Measurements from ENCODE around the gene ACAN. TPM values are rescaled to one million over a fixed set of nuclear protein-coding genes. Genes with fewer than 3 reads are reported as not detected.

Gene ACAN
- total and polyA plus RNA-seq, 2 donors (not counting 3 experiments of a cell fraction or from before 2014, with no cell fraction given): not detected

- no peaks in the 10 kb centered on the region for H3K9me3 ChIP-seq (replicated peaks; ENCODE audit: control insufficient read depth, insufficient read depth, low read length)
- H4K20me1 ChIP-seq (replicated peaks; ENCODE audit: control insufficient read depth, extremely low read depth, insufficient read depth, low read length): no peaks in the 10 kb centered on the region
- no peak overlapping the region for H3K27ac ChIP-seq (ENCODE audit: insufficient read depth, low read depth, low read length)
- TF ChIP-seq CTCF (IDR thresholded peaks at IDR 0.05; ENCODE audit: extremely low read depth in 1 of 2, insufficient read depth in 1 of 2, low read depth in 1 of 2, low read length in 2 of 2): no peak
- TF ChIP-seq FOS (IDR thresholded peaks at IDR 0.05; ENCODE audit: borderline replicate concordance, insufficient read depth, low read length): peak; percentile 53
- TF ChIP-seq GATA2 (IDR thresholded peaks at IDR 0.05; ENCODE audit: insufficient read depth, insufficient read length, low read depth, low read length): peak; percentile 59
- dilution Hi-C loops (cut with MboI; ENCODE audit: extremely low pct_ligation_motif_present, low sequenced_read_pairs) (no loop called here), intact Hi-C loops (cut with micrococcal nuclease) (no loop called here)
- DNase-seq (ENCODE audit: low read depth, low spot score) (peak; percentile 15), FAIRE-seq (peak; percentile 64)
- H3K79me2 ChIP-seq (ENCODE audit: control insufficient read depth, insufficient read depth, low read length): no peaks in the 10 kb centered on the region
- H3K36me3 ChIP-seq (ENCODE audit: control insufficient read depth in 2 of 2, extremely low read depth in 1 of 2, insufficient read depth in 2 of 2, low read length in 2 of 2): no peaks in the 10 kb centered on the region
- no peaks in the 10 kb centered on the region for H3K9me1 ChIP-seq (replicated peaks; ENCODE audit: control insufficient read depth, extremely low read depth, insufficient read depth, low read length)
- no TSS peak for BruUV-seq (replicated peaks)
- ChIA-PET POLR2A (no interaction called here), CTCF (interaction anchor here (5.2 kb wide), 1 partner anchor 17 kb away, joined by 29 read pairs; no protein-coding TSS in a partner anchor)
- no peak overlapping the region for H2AFZ ChIP-seq (ENCODE audit: low read depth, low read length)
- no peak overlapping the region for H3K9ac ChIP-seq (replicated peaks; ENCODE audit: extremely low read depth, insufficient read depth, low read length)
- no peak overlapping the region for H3K4me3 ChIP-seq (replicated peaks in 1 of 3; ENCODE audit: insufficient read depth in 1 of 3, low read depth in 1 of 3, low read length in 3 of 3)
- peaks cover 0 to under 1% of the 10 kb centered on the region in 2 experiments for H3K27me3 ChIP-seq (ENCODE audit: control insufficient read depth in 2 of 2, insufficient read depth in 2 of 2, low read length in 2 of 2)
- H3K4me2 ChIP-seq (ENCODE audit: insufficient read depth, low read length): no peak overlapping the region
- H3K4me1 ChIP-seq (ENCODE audit: control insufficient read depth, extremely low read depth, insufficient read depth, low read length): peaks cover 6% of the 10 kb centered on the region
Measured at GRCh38 chr15:88863412-88863811, 60.2 kb downstream of the ACAN start.

DNA sequence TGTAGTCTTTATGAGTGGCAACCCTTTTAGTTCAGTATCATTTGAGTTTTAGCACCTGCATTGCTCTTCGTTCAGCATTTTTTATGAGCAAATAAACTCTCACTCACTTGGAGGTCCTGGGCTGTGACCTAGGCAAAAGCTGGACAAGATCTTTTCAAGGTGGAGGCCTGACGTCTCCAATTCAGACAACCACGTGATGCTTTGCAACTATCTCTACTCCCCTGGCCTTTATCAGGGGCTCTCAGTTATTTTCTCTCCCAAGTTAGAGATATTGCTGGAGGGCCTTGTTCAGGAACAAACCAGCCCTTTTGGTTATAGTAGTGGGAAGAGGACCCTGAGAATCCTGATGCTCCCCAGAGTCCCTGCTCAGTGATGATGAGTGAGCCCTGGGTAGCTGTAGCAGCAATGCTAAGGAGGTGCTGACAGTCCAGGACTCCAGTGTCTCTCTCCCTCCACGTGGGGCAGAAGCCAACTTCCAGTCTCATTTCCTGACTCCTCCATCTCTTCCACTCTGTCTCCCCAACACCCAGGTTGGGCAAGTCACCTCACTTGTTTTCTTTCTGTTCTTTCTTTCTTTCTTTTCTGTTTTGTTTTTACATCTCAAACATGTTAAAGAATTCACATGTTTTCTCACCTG is 61.7 kb downstream of the ACAN start:
- dilution Hi-C loops (cut with MboI; ENCODE audit: extremely low pct_ligation_motif_present, low sequenced_read_pairs) (no loop called here), intact Hi-C loops (cut with micrococcal nuclease) (no loop called here)
- CTCF ChIA-PET: interaction anchor here (5.2 kb wide), 1 partner anchor 15 kb away, joined by 29 read pairs; no protein-coding TSS in a partner anchor
- peaks cover 6% of the 10 kb centered on the region for H3K4me1 ChIP-seq (ENCODE audit: control insufficient read depth, extremely low read depth, insufficient read depth, low read length)
- no peaks in the 10 kb centered on the region for H3K9me1 ChIP-seq (replicated peaks; ENCODE audit: control insufficient read depth, extremely low read depth, insufficient read depth, low read length)
- TF ChIP-seq GATA2 (IDR thresholded peaks at IDR 0.05; ENCODE audit: insufficient read depth, insufficient read length, low read depth, low read length): no peak
- TF ChIP-seq POLR2A (IDR thresholded peaks at IDR 0.05; ENCODE audit: low read depth, low read length): no peak
- TF ChIP-seq FOS (IDR thresholded peaks at IDR 0.05; ENCODE audit: borderline replicate concordance, insufficient read depth, low read length): no peak
- no peak for TF ChIP-seq EZH2 (IDR thresholded peaks at IDR 0.05; ENCODE audit: borderline replicate concordance, low read depth, low read length, severe bottlenecking)
- TF ChIP-seq, protein P1, sequence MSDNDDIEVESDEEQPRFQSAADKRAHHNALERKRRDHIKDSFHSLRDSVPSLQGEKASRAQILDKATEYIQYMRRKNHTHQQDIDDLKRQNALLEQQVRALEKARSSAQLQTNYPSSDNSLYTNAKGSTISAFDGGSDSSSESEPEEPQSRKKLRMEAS (IDR thresholded peaks at IDR 0.05; ENCODE audit: insufficient read depth, insufficient read length): no peak
- TF ChIP-seq JUN (IDR thresholded peaks at IDR 0.05; ENCODE audit: borderline replicate concordance, insufficient read depth, insufficient read length, low read depth): no peak
- TF ChIP-seq CTCF (IDR thresholded peaks at IDR 0.05; ENCODE audit: extremely low read depth in 1 of 2, insufficient read depth in 1 of 2, low read depth in 1 of 2, low read length in 2 of 2): no peak
- no peak for TF ChIP-seq POLR2AphosphoS5 (IDR thresholded peaks at IDR 0.05; ENCODE audit: insufficient read depth, low read depth, low read length)
- TF ChIP-seq MYC (IDR thresholded peaks at IDR 0.05; ENCODE audit: low read depth, low read length): no peak
- no peak overlapping the region for H3K4me3 ChIP-seq (replicated peaks in 1 of 3; ENCODE audit: insufficient read depth in 1 of 3, low read depth in 1 of 3, low read length in 3 of 3)
- no peaks in the 10 kb centered on the region for H3K79me2 ChIP-seq (ENCODE audit: control insufficient read depth, insufficient read depth, low read length)
- BruUV-seq (replicated peaks): no TSS peak
- H3K27ac ChIP-seq (ENCODE audit: insufficient read depth, low read depth, low read length): no peak overlapping the region
- FAIRE-seq (no peak), DNase-seq (ENCODE audit: low read depth, low spot score) (no peak)
- H4K20me1 ChIP-seq (replicated peaks; ENCODE audit: control insufficient read depth, extremely low read depth, insufficient read depth, low read length): no peaks in the 10 kb centered on the region
- no peak overlapping the region for H3K4me2 ChIP-seq (ENCODE audit: insufficient read depth, low read length)
- H3K27me3 ChIP-seq (ENCODE audit: control insufficient read depth in 2 of 2, insufficient read depth in 2 of 2, low read length in 2 of 2): peaks cover 0 to 5% of the 10 kb centered on the region in 2 experiments
- POLR2A ChIA-PET: no interaction called here
- H3K36me3 ChIP-seq (ENCODE audit: control insufficient read depth in 2 of 2, extremely low read depth in 1 of 2, insufficient read depth in 2 of 2, low read length in 2 of 2): no peaks in the 10 kb centered on the region
- no peaks in the 10 kb centered on the region for H3K9me3 ChIP-seq (replicated peaks; ENCODE audit: control insufficient read depth, insufficient read depth, low read length)
- H3K9ac ChIP-seq (replicated peaks; ENCODE audit: extremely low read depth, insufficient read depth, low read length): no peak overlapping the region
- no peak overlapping the region for H2AFZ ChIP-seq (ENCODE audit: low read depth, low read length)
